ENCODE measurements around the gene TMEM141.
A peak's percentile ranks its signal among the peaks of the same experiment; 100 is the strongest.
"Not testable (repeated sequence)": the region's sequence is repeated elsewhere in the genome, so short reads cannot be mapped to it uniquely, and the experiment has no call there.

The TMEM141 gene

DNA sequence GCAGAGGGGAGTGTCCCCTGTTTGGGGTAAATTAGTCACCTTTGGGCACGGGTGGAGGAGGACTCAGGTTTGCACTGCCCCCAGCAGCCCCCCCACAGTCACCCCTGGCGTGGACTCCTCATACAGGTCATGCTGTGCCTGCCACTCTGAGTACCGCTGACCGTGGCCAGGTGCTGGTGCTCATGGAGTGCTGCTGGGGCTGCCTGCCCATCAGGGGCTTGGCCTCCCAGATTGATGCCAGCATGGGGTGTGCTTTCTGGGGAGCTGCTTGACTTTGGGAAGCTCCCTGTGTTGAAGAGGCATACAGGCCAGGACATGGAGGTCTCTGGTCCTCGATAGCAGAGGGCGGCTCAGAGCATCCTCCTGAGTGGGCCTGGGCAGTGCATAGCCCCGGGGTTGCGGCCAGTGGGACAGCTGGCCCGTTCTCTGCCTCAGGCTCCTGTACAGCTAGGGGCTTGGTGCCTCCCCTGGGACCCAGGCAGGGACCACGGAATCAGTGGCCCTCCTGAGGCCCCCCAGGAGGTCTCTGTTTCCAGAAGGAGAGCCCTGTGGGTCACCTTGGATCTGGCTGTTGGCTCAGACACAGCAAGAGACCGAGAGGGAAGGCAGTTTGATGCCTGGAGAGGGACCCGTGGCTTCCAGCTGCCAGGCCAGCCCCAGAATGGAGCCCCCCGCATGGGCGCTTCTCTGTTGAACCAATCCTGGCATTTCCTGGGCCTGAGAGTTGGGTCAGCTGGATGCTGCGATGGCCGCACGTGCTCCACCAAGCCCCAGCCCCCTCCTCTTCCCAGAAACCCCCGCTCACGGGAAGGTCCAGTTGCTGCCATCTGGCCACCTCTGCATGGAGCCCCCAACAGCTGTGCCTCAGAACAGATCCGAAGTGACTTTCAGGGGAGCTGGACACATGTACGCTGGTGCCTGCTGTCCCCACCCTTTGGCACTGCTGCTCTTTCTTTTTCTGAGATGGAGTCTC is 45.1 kb downstream of the TMEM141 start:
- DNase-seq: no peak

- no peak for DNase-seq
These were observed 46.2 kb downstream of the TMEM141 start for GRCh38 chr9:136837146-136837855.

- DNase-seq: not testable (repeated sequence)
These were observed 46.7 kb downstream of the TMEM141 start for GRCh38 chr9:136837856-136838277.

GRCh38 chr9:136838314-136839228 is 47.4 kb downstream of the TMEM141 start:
- DNase-seq: no peak

- no peak for DNase-seq
These were observed 48.3 kb downstream of the TMEM141 start for GRCh38 chr9:136839229-136840139.

- DNase-seq: no peak
These were observed 49.2 kb downstream of the TMEM141 start for GRCh38 chr9:136840140-136840876.

DNA sequence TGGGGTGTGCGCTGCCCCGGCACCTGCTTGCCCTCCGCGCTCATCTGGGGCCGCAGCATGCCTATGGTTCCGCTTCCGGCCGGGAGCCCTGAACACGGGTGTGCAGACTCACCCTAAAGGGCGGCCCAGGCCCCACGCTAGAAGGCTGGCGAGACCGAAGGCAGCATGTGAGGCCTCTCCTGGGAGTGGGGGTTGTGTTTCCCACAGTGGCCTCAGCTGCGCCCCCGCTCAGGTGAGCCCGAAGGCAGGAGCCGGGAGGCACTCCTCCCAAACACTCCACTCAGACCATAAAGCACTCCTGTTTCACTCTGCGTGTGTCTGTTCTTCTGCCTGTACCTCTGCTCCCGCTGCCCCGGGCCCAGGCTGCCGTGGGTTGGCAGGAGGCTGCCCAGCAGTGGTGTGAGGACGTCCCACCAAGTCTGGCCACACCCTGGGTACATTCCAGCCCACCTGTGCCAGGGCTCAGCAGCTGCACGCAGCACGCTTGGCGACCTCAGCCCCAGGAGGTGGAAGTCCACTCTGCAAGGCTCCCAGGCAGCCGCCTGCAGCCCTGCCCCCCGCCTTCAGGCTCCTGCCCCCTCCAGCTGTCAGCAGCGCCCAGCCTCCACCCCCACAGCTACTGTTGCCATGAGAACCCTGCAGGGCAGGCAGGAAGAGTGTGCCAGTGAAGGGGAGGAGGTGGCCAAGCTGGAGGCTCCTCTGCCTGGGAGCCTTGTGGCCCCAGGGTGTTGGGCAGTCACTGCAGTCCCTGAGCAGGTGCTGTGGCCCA is 49.9 kb downstream of the TMEM141 start:
- DNase-seq: no peak

DNA sequence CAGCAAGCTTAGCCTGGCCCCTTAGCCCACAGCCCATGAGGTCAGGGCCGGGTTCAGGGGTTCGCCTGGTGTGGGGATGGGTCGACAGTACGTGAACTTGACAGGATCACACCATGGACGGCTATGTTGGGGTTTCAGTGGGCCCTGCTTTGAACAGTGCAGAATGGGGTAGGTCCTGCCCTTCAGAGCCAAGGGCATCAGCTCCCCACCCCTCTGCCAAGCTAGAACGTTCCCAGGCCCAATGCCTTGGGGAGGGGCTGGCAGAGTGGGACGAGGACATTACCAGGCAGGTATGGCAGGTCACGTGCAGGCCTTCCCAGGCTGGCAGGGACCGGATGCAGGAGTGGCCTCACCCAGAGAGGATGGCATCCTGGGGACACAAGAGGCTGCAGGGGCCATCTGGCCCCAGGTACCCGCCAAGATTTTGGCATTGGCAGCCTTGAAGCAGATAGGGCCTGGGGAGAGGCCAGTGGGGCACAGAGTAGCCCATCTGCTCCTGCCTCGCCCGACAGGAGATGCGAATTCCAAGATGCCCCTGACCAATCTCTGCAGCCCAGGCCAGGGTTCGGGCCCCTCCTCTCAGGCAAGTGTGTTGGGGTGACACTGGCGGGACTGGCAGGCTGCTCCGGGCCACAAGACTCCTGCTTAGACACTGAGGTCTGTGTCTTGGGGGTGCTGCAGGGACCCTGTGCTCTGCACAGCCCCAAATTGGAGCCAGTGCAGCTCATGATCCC is 50.7 kb downstream of the TMEM141 start:
- DNase-seq: not testable (repeated sequence)

GRCh38 chr9:136842380-136842948 is 51.3 kb downstream of the TMEM141 start, which contains the start of gene AJM1:
Gene AJM1 (plus strand): TSS chr9:136842478. CDS start chr9:136844415, 1,937 bp downstream.
- DNase-seq: peak; percentile 96
